Cardiac muscle cell (in vitro differentiated cells and primary cell): ENCODE results near the gene IL1RAPL1. TPM values are rescaled to one million over a fixed set of nuclear protein-coding genes. Genes with fewer than 3 reads are reported as not detected.

ENCODE experiments used
- DNase-seq, 2 donors: peaks; one replicate each; pipeline versions ENCODE4 v3.0.0 to v3.0.0-alpha.2; 2010 to 2017; ENCODE audit warnings: low read depth in 1 of 2, low spot score in 1 of 2
- H3K27ac ChIP-seq: fragments of 200-600 bp; sonication (generic); 2 replicates; pipeline ENCODE4 v1.5.1; 2016
- H3K27me3 ChIP-seq: fragments of 200-600 bp; sonication (generic); 2 replicates; pipeline ENCODE4 v1.6.0; 2016; ENCODE audit warnings: control low read depth
- H3K36me3 ChIP-seq: fragments of 200-600 bp; sonication (generic); 2 replicates; pipeline ENCODE4 v1.5.1; 2016; ENCODE audit warnings: control low read depth
- H3K4me1 ChIP-seq: fragments of 200-600 bp; sonication (generic); 2 replicates; pipeline ENCODE4 v1.8.1; 2017; ENCODE audit warnings: low read depth, mild to moderate bottlenecking, mixed run types
- H3K4me3 ChIP-seq: fragments of 200-600 bp; sonication (generic); 2 replicates; pipeline ENCODE4 v1.5.1; 2016; ENCODE audit warnings: mild to moderate bottlenecking
- H3K9me3 ChIP-seq: fragments of 200-600 bp; sonication (generic); 2 replicates; pipeline ENCODE4 v1.5.1; 2017; ENCODE audit warnings: low read depth, mild to moderate bottlenecking, control low read depth
- CTCF ChIP-seq: IDR thresholded peaks from 2 replicates; pipeline ENCODE4 v1.5.1; 2012; ENCODE audit warnings: low read depth, mild to moderate bottlenecking, low read length
- polyA plus RNA-seq: library from polyadenylated mRNA; unstranded; fragments of >200 nt; fragmentation: Nextera tagmentation; extraction: Ambion mirVana; gene quantifications from 2 replicates; pipeline ENCODE4 v1.2.1, GENCODE V29; 2016
- total RNA-seq: library from RNA; depleted of rRNA; stranded (reverse); fragments of >200 nt; gene quantifications from 2 replicates; pipeline ENCODE4 v1.2.3, GENCODE V29; 2016

Gene IL1RAPL1
- total and polyA plus RNA-seq, 2 experiments from 2014 or later, result 3.2 to 4.2 TPM

- no peaks in the 10 kb centered on the region for H3K27me3 ChIP-seq
- H3K27ac ChIP-seq, result no peak overlapping the region
- H3K4me3 ChIP-seq, result no peak overlapping the region
- DNase-seq, result peak in 1 of 2 donors; percentile 88
- no peaks in the 10 kb centered on the region for H3K9me3 ChIP-seq
- no peak for TF ChIP-seq CTCF
- no peaks in the 10 kb centered on the region for H3K4me1 ChIP-seq
- no peaks in the 10 kb centered on the region for H3K36me3 ChIP-seq
These were observed 974.2 kb downstream of the IL1RAPL1 start for GRCh38 chrX:29561417-29561816.

GRCh38 chrX:29580560-29580959 is 993.3 kb downstream of the IL1RAPL1 start:
- Histone ChIP-seq H3K27ac (no peak overlapping the region), H3K4me1 (no peaks in the 10 kb centered on the region), H3K9me3 (no peaks in the 10 kb centered on the region), H3K36me3 (no peaks in the 10 kb centered on the region), H3K4me3 (no peak overlapping the region), H3K27me3 (no peaks in the 10 kb centered on the region)
- DNase-seq, result no peak
- no peak for TF ChIP-seq CTCF

- no peak for TF ChIP-seq CTCF
- Histone ChIP-seq H3K9me3 (no peaks in the 10 kb centered on the region), H3K4me3 (no peak overlapping the region), H3K4me1 (no peaks in the 10 kb centered on the region), H3K27me3 (no peaks in the 10 kb centered on the region), H3K27ac (no peak overlapping the region), H3K36me3 (no peaks in the 10 kb centered on the region)
- DNase-seq, result no peak
These were observed 994.0 kb downstream of the IL1RAPL1 start for GRCh38 chrX:29581223-29581622.

- no peaks in the 10 kb centered on the region for H3K4me1 ChIP-seq
- no peaks in the 10 kb centered on the region for H3K27me3 ChIP-seq
- DNase-seq, result no peak
- TF ChIP-seq CTCF, result no peak
- H3K9me3 ChIP-seq, result no peaks in the 10 kb centered on the region
- H3K4me3 ChIP-seq, result no peak overlapping the region
- H3K36me3 ChIP-seq, result no peaks in the 10 kb centered on the region
- H3K27ac ChIP-seq, result no peak overlapping the region
These were observed 999.9 kb downstream of the IL1RAPL1 start for GRCh38 chrX:29587107-29587506.

- Histone ChIP-seq H3K27me3 (no peaks in the 10 kb centered on the region), H3K4me1 (no peaks in the 10 kb centered on the region), H3K27ac (no peak overlapping the region), H3K36me3 (no peaks in the 10 kb centered on the region), H3K4me3 (no peak overlapping the region), H3K9me3 (no peaks in the 10 kb centered on the region)
- no peak for DNase-seq
- no peak for TF ChIP-seq CTCF
These were observed 1003.7 kb downstream of the IL1RAPL1 start for GRCh38 chrX:29590921-29591320.

GRCh38 chrX:29604381-29604780 is 1017.1 kb downstream of the IL1RAPL1 start:
- Histone ChIP-seq H3K9me3 (no peaks in the 10 kb centered on the region), H3K4me1 (no peaks in the 10 kb centered on the region), H3K27me3 (no peaks in the 10 kb centered on the region), H3K4me3 (no peak overlapping the region), H3K27ac (no peak overlapping the region), H3K36me3 (no peaks in the 10 kb centered on the region)
- no peak for DNase-seq
- no peak for TF ChIP-seq CTCF
